ENCODE data around the gene HLCS. TPM values are rescaled to one million over a fixed set of nuclear protein-coding genes. Genes with fewer than 3 reads are reported as not detected.

HLCS gene
- total and polyA plus RNA-seq, 2 donors (not counting 3 experiments of a cell fraction or from before 2014, with no cell fraction given) = 6.7 to 17.2 TPM

- CTCF ChIA-PET = interaction anchor here (2.8 kb wide), 1 partner anchor 27 kb away, joined by 11 read pairs; no protein-coding TSS in a partner anchor
- no TSS peak for BruUV-seq (replicated peaks)
- dilution Hi-C loops (cut with MboI; ENCODE audit: extremely low pct_ligation_motif_present, low sequenced_read_pairs) (no loop called here), intact Hi-C loops (cut with micrococcal nuclease) (no loop called here)
- Histone ChIP-seq H3K9me1 (replicated peaks; ENCODE audit: control insufficient read depth, extremely low read depth, insufficient read depth, low read length) (no peaks in the 10 kb centered on the region), H3K4me1 (ENCODE audit: control insufficient read depth, extremely low read depth, insufficient read depth, low read length) (no peaks in the 10 kb centered on the region), H3K27me3 (ENCODE audit: control insufficient read depth in 2 of 2, insufficient read depth in 2 of 2, low read length in 2 of 2) (no peaks in the 10 kb centered on the region), H2AFZ (ENCODE audit: low read depth, low read length) (no peak overlapping the region), H3K4me3 (replicated peaks in 1 of 3; ENCODE audit: insufficient read depth in 1 of 3, low read depth in 1 of 3, low read length in 3 of 3) (no peak overlapping the region), H3K79me2 (ENCODE audit: control insufficient read depth, insufficient read depth, low read length) (no peaks in the 10 kb centered on the region), H3K9ac (replicated peaks; ENCODE audit: extremely low read depth, insufficient read depth, low read length) (no peak overlapping the region), H3K36me3 (ENCODE audit: control insufficient read depth in 2 of 2, extremely low read depth in 1 of 2, insufficient read depth in 2 of 2, low read length in 2 of 2) (no peaks in the 10 kb centered on the region), H3K4me2 (ENCODE audit: insufficient read depth, low read length) (no peak overlapping the region), H3K9me3 (replicated peaks; ENCODE audit: control insufficient read depth, insufficient read depth, low read length) (no peaks in the 10 kb centered on the region), H3K27ac (ENCODE audit: insufficient read depth, low read depth, low read length) (no peak overlapping the region), H4K20me1 (replicated peaks; ENCODE audit: control insufficient read depth, extremely low read depth, insufficient read depth, low read length) (no peaks in the 10 kb centered on the region)
- DNase-seq (ENCODE audit: low read depth, low spot score) (no peak), FAIRE-seq (no peak)
- TF ChIP-seq MYC (IDR thresholded peaks at IDR 0.05; ENCODE audit: low read depth, low read length) (no peak), POLR2A (IDR thresholded peaks at IDR 0.05; ENCODE audit: low read depth, low read length) (no peak), GATA2 (IDR thresholded peaks at IDR 0.05; ENCODE audit: insufficient read depth, insufficient read length, low read depth, low read length) (no peak), MAX (IDR thresholded peaks at IDR 0.05; ENCODE audit: insufficient read depth, insufficient read length) (no peak), JUN (IDR thresholded peaks at IDR 0.05; ENCODE audit: borderline replicate concordance, insufficient read depth, insufficient read length, low read depth) (no peak), EZH2 (IDR thresholded peaks at IDR 0.05; ENCODE audit: borderline replicate concordance, low read depth, low read length, severe bottlenecking) (no peak), FOS (IDR thresholded peaks at IDR 0.05; ENCODE audit: borderline replicate concordance, insufficient read depth, low read length) (no peak), POLR2AphosphoS5 (IDR thresholded peaks at IDR 0.05; ENCODE audit: insufficient read depth, low read depth, low read length) (no peak)
- TF ChIP-seq, protein P1, sequence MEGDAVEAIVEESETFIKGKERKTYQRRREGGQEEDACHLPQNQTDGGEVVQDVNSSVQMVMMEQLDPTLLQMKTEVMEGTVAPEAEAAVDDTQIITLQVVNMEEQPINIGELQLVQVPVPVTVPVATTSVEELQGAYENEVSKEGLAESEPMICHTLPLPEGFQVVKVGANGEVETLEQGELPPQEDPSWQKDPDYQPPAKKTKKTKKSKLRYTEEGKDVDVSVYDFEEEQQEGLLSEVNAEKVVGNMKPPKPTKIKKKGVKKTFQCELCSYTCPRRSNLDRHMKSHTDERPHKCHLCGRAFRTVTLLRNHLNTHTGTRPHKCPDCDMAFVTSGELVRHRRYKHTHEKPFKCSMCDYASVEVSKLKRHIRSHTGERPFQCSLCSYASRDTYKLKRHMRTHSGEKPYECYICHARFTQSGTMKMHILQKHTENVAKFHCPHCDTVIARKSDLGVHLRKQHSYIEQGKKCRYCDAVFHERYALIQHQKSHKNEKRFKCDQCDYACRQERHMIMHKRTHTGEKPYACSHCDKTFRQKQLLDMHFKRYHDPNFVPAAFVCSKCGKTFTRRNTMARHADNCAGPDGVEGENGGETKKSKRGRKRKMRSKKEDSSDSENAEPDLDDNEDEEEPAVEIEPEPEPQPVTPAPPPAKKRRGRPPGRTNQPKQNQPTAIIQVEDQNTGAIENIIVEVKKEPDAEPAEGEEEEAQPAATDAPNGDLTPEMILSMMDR (IDR thresholded peaks at IDR 0.05; ENCODE audit: extremely low read depth in 1 of 2, insufficient read depth in 1 of 2, low read depth in 1 of 2, low read length in 2 of 2) = no peak
- POLR2A ChIA-PET = no interaction called here
These were observed 76.4 kb downstream of the HLCS start for GRCh38 chr21:36890086-36890485.

Data from endothelial cell of umbilical vein (primary cell).